ENCODE measurements around the gene TMEM242. TPM values are rescaled to one million over a fixed set of nuclear protein-coding genes. Genes with fewer than 3 reads are reported as not detected.

TMEM242 gene
- total RNA-seq, 2 experiments from 2014 or later: 11.6 to 12.2 TPM

GRCh38 chr6:157263881-157264397, 59.4 kb downstream of the TMEM242 start:
- POLR2A ChIA-PET: no interaction called here

GRCh38 chr6:157263146-157263545, 60.2 kb downstream of the TMEM242 start:
- CTCF ChIA-PET: no interaction called here

More at GRCh38 chr6:157263881-157264397, 59.4 kb downstream of the TMEM242 start:
- CTCF ChIA-PET: interaction anchor here (1.6 kb wide), 1 partner anchor 10 kb away, joined by 5 read pairs; no protein-coding TSS in a partner anchor

DNA sequence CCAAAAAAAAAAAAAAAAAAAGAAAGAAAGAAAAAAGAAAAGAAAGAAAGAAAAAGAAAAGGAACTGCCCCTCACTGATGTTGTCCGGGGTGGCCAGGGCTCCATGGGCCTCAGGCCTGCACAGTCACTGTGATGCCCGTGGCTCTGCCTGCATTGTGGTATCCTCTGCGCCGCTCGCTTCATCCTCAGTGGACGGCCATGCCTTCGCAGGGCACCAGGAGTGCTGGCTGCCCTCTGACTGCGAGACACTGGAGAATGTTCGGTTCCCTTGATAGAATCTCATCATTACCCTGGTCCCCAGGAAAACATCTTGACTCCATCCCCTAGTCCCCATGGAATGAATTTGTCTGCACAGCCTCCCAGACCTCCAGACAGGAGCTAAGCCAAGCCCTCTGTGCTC, 61.7 kb downstream of the TMEM242 start:
- CTCF ChIA-PET: no interaction called here
- POLR2A ChIA-PET: no interaction called here

More at GRCh38 chr6:157263146-157263545, 60.2 kb downstream of the TMEM242 start:
- POLR2A ChIA-PET: no interaction called here

- CTCF ChIA-PET: no interaction called here
- POLR2A ChIA-PET: no interaction called here
Measured at GRCh38 chr6:157260735-157261410, 62.4 kb downstream of the TMEM242 start.

DNA sequence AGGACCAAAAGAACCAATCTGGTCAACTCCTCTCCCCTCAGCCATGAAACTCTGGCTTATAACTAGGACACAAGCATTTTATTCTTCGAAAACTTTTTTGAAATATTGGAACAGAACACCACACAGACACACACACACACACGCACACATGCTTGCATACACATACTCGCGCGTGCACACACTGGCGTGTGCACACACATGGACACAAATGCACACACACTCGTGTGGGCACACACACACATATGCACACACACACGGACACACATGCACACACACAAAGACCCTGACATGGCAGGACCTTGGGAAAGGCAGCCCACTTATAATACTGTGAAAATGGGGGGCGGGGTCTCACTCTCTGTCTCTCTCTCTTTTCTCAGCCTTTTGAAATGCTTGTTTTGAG, 63.9 kb downstream of the TMEM242 start:
- ChIA-PET POLR2A (no interaction called here), CTCF (no interaction called here)

DNA sequence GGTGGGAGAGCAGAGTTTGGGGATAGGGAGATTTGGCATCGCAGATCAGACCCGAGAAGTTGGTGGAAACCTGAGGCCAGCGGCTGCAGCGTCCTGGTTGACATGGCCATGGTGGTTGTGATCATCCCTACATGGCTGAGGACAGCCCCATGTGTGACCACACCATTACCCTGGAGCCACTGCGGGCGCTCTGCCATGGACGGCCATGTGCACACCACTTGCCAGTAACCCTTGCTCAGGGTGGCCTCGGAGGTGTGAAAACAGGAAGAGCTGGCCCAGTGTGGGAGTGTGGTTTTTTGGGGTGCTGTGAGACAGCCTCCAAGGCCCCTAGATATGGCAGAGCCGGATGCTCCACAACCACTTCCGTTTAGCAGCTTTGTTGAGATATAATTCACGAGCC, 64.4 kb downstream of the TMEM242 start:
- CTCF ChIA-PET: no interaction called here
- POLR2A ChIA-PET: no interaction called here

DNA sequence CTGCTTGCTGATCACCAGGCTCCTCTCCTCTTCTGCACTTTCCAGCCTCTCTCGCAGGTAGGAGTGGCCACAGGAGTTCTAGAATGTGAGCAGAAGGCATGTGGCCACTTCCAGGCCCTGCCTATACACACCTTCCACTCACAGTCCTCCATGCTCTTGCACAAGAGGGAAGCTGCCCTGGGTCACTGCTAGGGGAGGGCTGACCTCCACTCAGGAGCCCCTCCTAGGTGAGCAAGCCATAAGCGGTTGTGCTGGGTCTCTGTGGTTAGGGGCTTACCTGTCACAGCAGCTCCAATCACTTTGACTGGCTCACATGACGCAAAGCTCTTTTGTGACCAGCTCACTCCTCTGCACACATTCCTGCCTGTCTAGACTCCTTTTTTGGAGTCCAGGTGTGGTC, 68.2 kb downstream of the TMEM242 start:
- ChIA-PET CTCF (no interaction called here), POLR2A (no interaction called here)

GRCh38 chr6:157254538-157254937, 68.8 kb downstream of the TMEM242 start:
- POLR2A ChIA-PET: no interaction called here
- CTCF ChIA-PET: no interaction called here

DNA sequence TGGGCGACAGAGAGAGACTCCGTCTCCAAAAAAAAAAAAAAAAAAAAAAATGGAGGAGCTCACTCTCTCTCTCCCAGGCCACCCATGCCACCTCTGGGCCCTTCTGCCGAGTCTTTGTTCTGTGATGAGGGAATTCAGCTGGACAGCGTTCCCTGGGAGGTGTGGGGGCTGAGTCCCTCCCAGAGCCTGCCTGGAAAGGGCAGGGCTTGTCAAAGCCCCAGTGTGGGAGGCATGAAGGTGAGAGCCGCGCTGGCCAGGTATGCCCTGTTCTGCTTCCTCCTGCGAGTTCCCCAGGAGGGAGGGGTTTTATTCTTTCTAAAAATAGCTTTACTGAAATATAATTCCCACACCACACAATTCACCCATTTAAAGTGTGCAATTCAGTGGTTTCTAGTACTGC, 69.6 kb downstream of the TMEM242 start:
- POLR2A ChIA-PET: no interaction called here
- CTCF ChIA-PET: interaction anchor here (0.6 kb wide), 2 partner anchors 228 to 777 kb away, joined by 3 read pairs; no protein-coding TSS in a partner anchor

DNA sequence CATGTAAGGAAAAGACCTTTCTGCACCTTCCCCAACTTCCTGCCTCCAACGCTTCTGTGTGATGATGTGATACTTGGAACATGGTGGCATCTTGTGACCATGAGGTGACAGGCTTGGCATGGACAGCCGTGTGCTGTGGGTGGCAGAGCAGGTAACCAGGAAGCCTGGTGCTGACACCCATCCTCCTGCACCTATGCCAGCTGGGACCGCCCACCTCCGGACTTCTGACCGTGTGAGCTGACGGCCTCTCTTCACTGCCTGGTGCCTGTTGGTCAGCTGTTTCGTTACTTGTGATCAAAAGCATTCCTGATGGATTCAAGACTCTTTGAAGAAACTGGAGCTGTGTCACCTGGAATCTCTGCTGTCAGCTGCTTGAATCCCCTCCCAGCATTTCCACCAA, 70.3 kb downstream of the TMEM242 start:
- ChIA-PET CTCF (interaction anchor here (0.6 kb wide), 1 partner anchor 776 kb away, joined by 3 read pairs; no protein-coding TSS in a partner anchor), POLR2A (no interaction called here)

DNA sequence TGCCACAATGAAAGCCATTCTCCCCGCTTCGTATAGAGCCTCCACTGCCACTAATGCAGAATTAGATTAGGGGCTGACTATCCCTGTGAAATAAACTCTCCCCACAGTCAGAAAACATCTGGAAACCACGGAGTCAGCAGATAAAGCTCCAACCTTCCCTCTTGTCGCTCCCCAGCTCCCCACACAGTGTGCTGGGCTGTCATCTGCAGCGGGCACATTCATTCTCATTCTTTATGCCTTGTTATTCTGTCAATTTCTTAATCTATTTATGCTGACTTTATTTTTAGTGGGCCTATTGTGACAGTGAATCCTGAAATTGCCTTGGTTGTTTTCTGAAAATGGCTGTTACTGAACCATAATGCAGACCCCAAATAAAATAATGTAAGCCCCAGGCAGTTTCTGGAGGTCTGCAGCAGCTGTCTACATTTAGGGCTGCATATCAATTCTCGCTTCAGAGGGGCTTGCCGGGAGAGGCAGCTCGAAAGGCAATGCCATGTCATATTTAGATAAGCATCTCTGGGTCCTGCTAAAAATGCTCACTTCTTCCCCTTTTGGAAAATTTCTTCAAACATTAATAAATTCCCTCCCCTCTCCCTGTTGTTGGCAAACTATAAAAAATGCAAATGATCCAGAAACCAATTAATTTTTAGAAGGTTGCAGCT, 71.6 kb downstream of the TMEM242 start:
- CTCF ChIA-PET: no interaction called here
- POLR2A ChIA-PET: no interaction called here

DNA sequence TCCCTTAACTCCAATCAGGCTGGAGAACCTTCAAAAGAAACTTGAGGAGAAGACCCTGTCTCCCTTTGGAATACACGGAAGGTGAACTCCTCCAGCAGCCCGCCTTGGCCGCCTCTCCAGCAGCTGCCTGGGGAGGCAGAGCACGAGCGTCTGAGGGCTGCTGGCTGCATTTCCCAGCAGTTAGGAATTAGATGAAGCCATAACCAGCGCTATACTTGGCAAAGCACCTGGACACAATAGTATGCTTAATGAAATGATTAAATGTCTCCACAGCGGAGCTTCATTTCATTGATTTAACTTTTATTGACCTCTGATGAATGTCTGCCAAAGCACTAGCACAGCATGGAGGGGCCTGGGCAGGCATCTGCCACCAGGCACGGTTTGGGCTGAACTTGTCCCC, 73.5 kb downstream of the TMEM242 start:
- ChIA-PET POLR2A (no interaction called here), CTCF (interaction anchor here (1.1 kb wide), 1 partner anchor 25 kb away, joined by 3 read pairs; no protein-coding TSS in a partner anchor)

DNA sequence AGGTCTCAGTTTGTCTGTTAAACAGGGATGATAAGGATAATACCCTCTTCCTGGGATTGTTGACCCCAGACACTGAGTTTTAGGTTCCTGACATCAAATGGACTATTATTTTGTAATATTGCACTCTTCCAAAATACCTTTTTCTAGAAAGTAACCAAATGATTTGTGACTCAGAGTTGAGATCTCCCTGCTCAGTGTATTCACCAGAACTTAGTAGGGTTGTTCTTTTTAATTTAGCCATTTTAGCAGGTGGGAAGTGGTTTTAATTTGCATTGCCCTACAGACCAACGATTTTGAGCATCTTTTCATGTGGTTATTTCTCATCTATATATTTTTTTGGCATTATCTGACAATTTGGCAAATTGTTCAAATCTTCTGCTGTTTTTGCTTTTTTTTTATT, 75.1 kb downstream of the TMEM242 start:
- CTCF ChIA-PET: no interaction called here

DNA sequence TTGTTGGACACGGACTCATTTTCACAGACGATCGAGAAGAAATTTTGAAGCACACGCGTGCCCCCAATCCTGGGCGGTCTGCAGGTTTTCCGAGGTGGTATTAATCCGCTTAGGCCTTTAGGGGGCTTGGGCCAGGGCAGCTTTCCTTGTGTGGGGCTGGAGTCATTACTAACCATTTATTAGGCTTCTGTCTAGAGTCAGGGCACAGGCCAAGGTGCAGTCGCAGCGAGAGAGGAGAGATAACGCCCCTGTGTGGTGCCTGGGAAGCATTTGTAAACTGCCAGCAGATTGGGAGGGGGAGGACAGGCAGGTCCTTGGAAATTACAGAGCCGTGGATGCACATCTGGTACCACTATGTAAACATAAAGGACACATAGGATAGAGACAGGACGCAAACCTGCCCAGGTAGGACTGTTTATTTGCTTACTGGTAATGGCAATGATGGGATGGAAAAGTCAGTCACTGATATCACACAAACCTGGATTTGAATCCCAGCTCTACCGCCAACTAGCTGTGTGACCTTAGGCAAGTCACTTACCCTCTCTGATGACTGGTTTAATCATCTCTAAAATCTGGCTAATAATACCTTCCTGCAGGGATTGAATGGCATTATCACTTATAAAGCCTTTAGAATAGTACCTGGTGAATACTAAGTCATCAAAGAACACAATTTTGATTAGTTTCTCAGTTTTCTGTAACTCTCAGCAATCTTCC, 76.4 kb downstream of the TMEM242 start:
- ChIA-PET POLR2A (no interaction called here), CTCF (no interaction called here)

More for the DNA sequence above, 75.1 kb downstream of the TMEM242 start:
- POLR2A ChIA-PET: no interaction called here

GRCh38 chr6:157246048-157246630, 77.2 kb downstream of the TMEM242 start:
- CTCF ChIA-PET: no interaction called here
- POLR2A ChIA-PET: no interaction called here

GRCh38 chr6:157245436-157245835, 77.9 kb downstream of the TMEM242 start:
- CTCF ChIA-PET: no interaction called here
- POLR2A ChIA-PET: no interaction called here

DNA sequence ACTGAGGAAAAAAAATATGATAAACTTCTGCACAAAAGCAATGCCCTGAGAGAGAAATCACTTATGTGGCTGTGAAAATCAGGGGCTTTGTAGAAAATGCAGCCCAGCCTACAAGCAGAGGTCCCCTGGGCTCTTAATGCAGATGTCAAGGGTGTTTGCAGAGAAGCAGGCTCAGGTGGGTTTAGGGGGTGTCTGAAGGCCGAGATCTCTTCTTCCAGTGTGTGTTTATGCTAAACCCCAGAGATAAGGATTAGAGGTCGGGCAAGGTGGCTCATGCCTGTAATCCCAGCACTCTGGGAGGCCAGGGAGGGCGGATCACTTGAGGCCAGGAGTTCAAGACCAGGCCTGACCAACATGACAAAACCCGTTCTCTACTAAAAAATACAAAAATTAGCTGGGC, 78.5 kb downstream of the TMEM242 start:
- CTCF ChIA-PET: no interaction called here
- POLR2A ChIA-PET: no interaction called here

GRCh38 chr6:157244175-157244574, 79.1 kb downstream of the TMEM242 start:
- CTCF ChIA-PET: no interaction called here
- POLR2A ChIA-PET: no interaction called here

DNA sequence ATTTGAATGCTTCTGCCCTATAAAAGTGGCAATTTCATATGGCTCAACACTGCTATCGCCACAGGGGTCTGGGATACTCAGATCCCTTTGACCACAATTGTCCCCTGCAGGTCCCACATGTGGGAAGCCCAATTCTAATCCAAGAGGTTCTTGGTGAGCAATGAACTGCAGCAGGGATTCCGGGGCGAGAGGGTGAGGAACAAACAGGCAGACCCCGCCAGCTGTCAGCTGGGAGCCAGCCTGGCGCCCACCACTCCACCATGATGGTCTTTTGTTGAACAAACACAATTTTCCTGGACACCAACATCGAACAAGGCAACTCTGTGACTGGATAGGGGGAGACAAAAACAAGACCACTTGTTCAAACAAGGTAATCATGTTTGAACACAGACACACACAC, 80.5 kb downstream of the TMEM242 start:
- POLR2A ChIA-PET: interaction anchor here (0.6 kb wide), 1 partner anchor 766 kb away, joined by 3 read pairs; no protein-coding TSS in a partner anchor
- CTCF ChIA-PET: no interaction called here

- ChIA-PET POLR2A (no interaction called here), CTCF (no interaction called here)
Measured at GRCh38 chr6:157240960-157241311, 82.4 kb downstream of the TMEM242 start.

Measured in activated CD8-positive, alpha-beta memory T cell treated with anti-CD3 and anti-CD28 coated beads for 36 hours (primary cell).